ENCODE data around the gene SYMPK.

Gene SYMPK

DNA sequence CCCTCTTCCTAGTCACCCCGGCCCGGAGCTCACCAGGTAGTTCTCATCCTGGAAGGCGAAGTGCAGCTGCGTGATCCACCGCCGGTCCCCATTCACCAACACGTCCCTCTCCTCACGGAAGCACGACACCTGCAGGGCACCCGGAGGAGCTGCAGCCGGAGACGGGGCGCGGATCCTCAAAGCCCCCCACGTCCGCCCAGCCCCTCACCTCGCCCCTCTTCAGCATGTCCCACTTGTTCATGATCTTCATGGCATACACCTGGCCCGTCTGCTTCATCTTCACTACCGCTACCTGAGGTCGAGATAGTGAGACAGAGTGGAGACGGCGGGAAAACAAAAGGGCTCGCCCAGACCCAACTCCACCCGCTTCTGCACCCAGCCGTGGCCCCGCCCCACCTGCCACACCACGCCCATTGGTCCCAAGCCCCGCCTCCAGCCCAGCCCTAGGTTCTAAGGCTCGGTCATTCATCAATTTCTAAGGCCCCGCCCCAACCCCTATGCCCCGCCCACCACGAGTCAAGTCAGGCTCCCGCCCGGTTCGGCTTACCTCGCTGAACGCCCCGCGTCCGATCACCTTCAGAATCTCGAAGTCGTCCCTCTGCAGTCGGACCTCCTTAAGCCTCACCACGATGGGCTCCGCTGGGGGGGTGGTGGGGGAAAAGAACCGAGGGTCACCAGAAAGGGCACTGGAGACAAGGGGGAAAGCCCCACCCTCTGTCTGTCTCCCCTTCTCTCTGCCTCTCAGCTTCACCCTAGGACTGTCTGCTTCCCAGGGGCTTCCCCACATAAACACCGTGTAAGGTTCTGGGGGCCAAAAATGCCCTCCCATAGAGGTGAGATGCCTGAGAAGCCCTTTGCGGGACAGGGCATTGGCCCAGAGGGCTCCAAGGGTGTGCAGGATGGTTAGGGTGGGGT, 83.5 kb downstream of the SYMPK start:
- Histone ChIP-seq H3K9ac (ENCODE audit: low read depth, low read length) (peak overlapping the region; percentile 65), H3K36me3 (ENCODE audit: control insufficient read depth, insufficient read depth, low read length) (peaks cover 14% of the 10 kb centered on the region), H3K4me1 (ENCODE audit: control insufficient read depth, insufficient read depth, low read length) (peaks cover 8% of the 10 kb centered on the region), H3K27me3 (ENCODE audit: control insufficient read depth, insufficient read depth, low read length) (peaks cover 9% of the 10 kb centered on the region), H3K9me3 (ENCODE audit: control insufficient read depth, insufficient read depth, low read length) (no peaks in the 10 kb centered on the region), H3K4me3 (ENCODE audit: low read depth, low read length) (peak overlapping the region; percentile 71)

GRCh38 chr19:45778010-45778661, 84.8 kb downstream of the SYMPK start:
- no peaks in the 10 kb centered on the region for H3K9me3 ChIP-seq (ENCODE audit: control insufficient read depth, insufficient read depth, low read length)
- peaks cover 14% of the 10 kb centered on the region for H3K36me3 ChIP-seq (ENCODE audit: control insufficient read depth, insufficient read depth, low read length)
- no peak overlapping the region for H3K9ac ChIP-seq (ENCODE audit: low read depth, low read length)
- no peak overlapping the region for H3K4me3 ChIP-seq (ENCODE audit: low read depth, low read length)
- peaks cover 9% of the 10 kb centered on the region for H3K27me3 ChIP-seq (ENCODE audit: control insufficient read depth, insufficient read depth, low read length)
- peaks cover 8% of the 10 kb centered on the region for H3K4me1 ChIP-seq (ENCODE audit: control insufficient read depth, insufficient read depth, low read length)

- Histone ChIP-seq H3K36me3 (ENCODE audit: control insufficient read depth, insufficient read depth, low read length) (peaks cover 14% of the 10 kb centered on the region), H3K4me1 (ENCODE audit: control insufficient read depth, insufficient read depth, low read length) (peaks cover 8% of the 10 kb centered on the region), H3K9ac (ENCODE audit: low read depth, low read length) (no peak overlapping the region), H3K4me3 (ENCODE audit: low read depth, low read length) (no peak overlapping the region), H3K27me3 (ENCODE audit: control insufficient read depth, insufficient read depth, low read length) (peaks cover 9% of the 10 kb centered on the region), H3K9me3 (ENCODE audit: control insufficient read depth, insufficient read depth, low read length) (no peaks in the 10 kb centered on the region)
These were observed 85.5 kb downstream of the SYMPK start for GRCh38 chr19:45777395-45777961.

- H3K4me1 ChIP-seq (ENCODE audit: control insufficient read depth, insufficient read depth, low read length) = peaks cover 1% of the 10 kb centered on the region
These were observed 88.2 kb downstream of the SYMPK start for GRCh38 chr19:45774765-45775164.

DNA sequence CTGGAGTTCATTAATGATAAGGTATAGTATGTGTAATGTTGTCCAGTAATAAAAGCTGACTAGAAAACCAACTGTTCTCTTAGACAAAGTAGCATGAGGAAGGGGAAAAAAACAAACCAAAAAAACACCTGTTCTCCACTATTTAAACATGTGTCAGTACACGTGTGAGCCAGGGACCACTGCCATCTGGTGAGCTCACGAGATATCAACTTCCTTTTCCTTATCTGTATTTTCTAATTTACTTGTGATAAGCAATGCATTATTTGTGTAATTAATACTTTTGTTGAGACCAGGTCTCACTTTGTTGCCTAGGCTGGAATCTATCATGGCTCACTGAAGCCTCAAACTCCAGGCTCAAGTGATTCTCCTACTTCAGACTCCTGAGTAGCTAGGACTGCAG, 89.6 kb downstream of the SYMPK start:
- Histone ChIP-seq H3K9ac (ENCODE audit: low read depth, low read length) (no peak overlapping the region), H3K27me3 (ENCODE audit: control insufficient read depth, insufficient read depth, low read length) (no peaks in the 10 kb centered on the region), H3K4me3 (ENCODE audit: low read depth, low read length) (no peak overlapping the region), H3K9me3 (ENCODE audit: control insufficient read depth, insufficient read depth, low read length) (no peaks in the 10 kb centered on the region), H3K4me1 (ENCODE audit: control insufficient read depth, insufficient read depth, low read length) (no peaks in the 10 kb centered on the region), H3K36me3 (ENCODE audit: control insufficient read depth, insufficient read depth, low read length) (peaks cover 14% of the 10 kb centered on the region)

More at GRCh38 chr19:45774765-45775164, 88.2 kb downstream of the SYMPK start:
- peaks cover 14% of the 10 kb centered on the region for H3K36me3 ChIP-seq (ENCODE audit: control insufficient read depth, insufficient read depth, low read length)
- H3K27me3 ChIP-seq (ENCODE audit: control insufficient read depth, insufficient read depth, low read length) = no peaks in the 10 kb centered on the region
- no peak overlapping the region for H3K4me3 ChIP-seq (ENCODE audit: low read depth, low read length)
- no peaks in the 10 kb centered on the region for H3K9me3 ChIP-seq (ENCODE audit: control insufficient read depth, insufficient read depth, low read length)
- H3K9ac ChIP-seq (ENCODE audit: low read depth, low read length) = no peak overlapping the region

- Histone ChIP-seq H3K27me3 (ENCODE audit: control insufficient read depth, insufficient read depth, low read length) (no peaks in the 10 kb centered on the region), H3K4me1 (ENCODE audit: control insufficient read depth, insufficient read depth, low read length) (no peaks in the 10 kb centered on the region), H3K9me3 (ENCODE audit: control insufficient read depth, insufficient read depth, low read length) (no peaks in the 10 kb centered on the region), H3K36me3 (ENCODE audit: control insufficient read depth, insufficient read depth, low read length) (peaks cover 12% of the 10 kb centered on the region), H3K9ac (ENCODE audit: low read depth, low read length) (no peak overlapping the region), H3K4me3 (ENCODE audit: low read depth, low read length) (no peak overlapping the region)
These were observed 90.0 kb downstream of the SYMPK start for GRCh38 chr19:45772912-45773311.

GRCh38 chr19:45772130-45772840, 90.7 kb downstream of the SYMPK start:
- H3K9me3 ChIP-seq (ENCODE audit: control insufficient read depth, insufficient read depth, low read length) = no peaks in the 10 kb centered on the region
- no peak overlapping the region for H3K4me3 ChIP-seq (ENCODE audit: low read depth, low read length)
- peaks cover 5% of the 10 kb centered on the region for H3K36me3 ChIP-seq (ENCODE audit: control insufficient read depth, insufficient read depth, low read length)
- no peaks in the 10 kb centered on the region for H3K27me3 ChIP-seq (ENCODE audit: control insufficient read depth, insufficient read depth, low read length)
- no peak overlapping the region for H3K9ac ChIP-seq (ENCODE audit: low read depth, low read length)
- H3K4me1 ChIP-seq (ENCODE audit: control insufficient read depth, insufficient read depth, low read length) = no peaks in the 10 kb centered on the region

DNA sequence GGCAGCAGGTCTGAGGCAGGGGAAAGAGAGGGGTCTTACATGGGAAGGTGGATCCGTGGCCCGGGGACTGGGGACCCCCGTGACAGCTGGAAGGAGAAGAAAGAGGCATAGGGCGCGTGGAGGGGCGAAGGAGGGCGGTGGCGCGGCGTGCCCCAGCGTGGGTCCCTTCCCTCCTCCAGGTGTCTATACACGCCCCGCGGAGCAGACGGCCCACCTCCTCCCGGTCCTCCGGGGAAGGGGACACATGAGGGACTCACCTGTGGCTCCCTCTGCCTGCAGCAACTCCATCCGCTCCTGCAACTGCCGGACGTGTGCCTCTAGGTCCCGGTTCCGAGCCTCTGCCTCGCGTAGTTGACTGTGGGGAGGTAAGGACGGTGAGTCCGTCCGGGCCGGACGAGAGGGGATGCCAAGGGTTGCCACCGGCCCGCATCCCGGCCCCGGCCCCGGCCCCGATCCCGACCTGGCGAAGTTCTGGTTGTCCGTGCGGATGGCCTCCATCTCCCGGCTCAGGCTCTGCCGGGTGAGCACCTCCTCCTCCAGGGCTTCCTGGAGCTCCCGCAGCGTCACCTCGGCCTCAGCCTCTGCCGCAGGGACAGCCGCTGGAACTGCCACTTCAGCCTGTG, 91.5 kb downstream of the SYMPK start:
- H3K4me1 ChIP-seq (ENCODE audit: control insufficient read depth, insufficient read depth, low read length) = no peaks in the 10 kb centered on the region
- no peaks in the 10 kb centered on the region for H3K36me3 ChIP-seq (ENCODE audit: control insufficient read depth, insufficient read depth, low read length)
- H3K27me3 ChIP-seq (ENCODE audit: control insufficient read depth, insufficient read depth, low read length) = no peaks in the 10 kb centered on the region
- H3K4me3 ChIP-seq (ENCODE audit: low read depth, low read length) = peak overlapping the region; percentile 73
- no peak overlapping the region for H3K9ac ChIP-seq (ENCODE audit: low read depth, low read length)
- H3K9me3 ChIP-seq (ENCODE audit: control insufficient read depth, insufficient read depth, low read length) = no peaks in the 10 kb centered on the region

DNA sequence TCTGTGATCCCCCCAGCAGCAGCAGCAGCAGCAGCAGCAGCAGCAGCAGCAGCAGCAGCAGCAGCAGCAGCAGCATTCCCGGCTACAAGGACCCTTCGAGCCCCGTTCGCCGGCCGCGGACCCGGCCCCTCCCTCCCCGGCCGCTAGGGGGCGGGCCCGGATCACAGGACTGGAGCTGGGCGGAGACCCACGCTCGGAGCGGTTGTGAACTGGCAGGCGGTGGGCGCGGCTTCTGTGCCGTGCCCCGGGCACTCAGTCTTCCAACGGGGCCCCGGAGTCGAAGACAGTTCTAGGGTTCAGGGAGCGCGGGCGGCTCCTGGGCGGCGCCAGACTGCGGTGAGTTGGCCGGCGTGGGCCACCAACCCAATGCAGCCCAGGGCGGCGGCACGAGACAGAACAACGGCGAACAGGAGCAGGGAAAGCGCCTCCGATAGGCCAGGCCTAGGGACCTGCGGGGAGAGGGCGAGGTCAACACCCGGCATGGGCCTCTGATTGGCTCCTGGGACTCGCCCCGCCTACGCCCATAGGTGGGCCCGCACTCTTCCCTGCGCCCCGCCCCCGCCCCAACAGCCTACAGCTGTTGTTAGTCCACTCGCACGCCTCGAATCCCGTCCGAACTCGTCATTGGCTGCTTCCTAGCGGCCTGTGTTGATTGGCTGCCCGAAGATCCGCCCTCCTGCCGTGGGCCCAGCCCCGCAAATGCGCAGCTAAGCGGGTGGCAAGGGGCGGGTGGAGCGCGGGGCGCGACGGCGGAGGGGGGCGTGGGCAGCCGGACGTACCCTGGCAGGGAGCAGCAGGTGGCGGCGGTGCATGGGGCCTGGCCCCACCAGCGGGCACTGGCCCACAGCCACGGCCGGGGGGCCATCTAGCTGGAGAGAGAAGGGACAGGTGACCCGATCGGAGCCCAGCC, 92.5 kb downstream of the SYMPK start:
- H3K9me3 ChIP-seq (ENCODE audit: control insufficient read depth, insufficient read depth, low read length) = no peaks in the 10 kb centered on the region
- H3K9ac ChIP-seq (ENCODE audit: low read depth, low read length) = peak overlapping the region; percentile 76
- H3K4me3 ChIP-seq (ENCODE audit: low read depth, low read length) = peak overlapping the region; percentile 84
- H3K4me1 ChIP-seq (ENCODE audit: control insufficient read depth, insufficient read depth, low read length) = no peaks in the 10 kb centered on the region
- H3K27me3 ChIP-seq (ENCODE audit: control insufficient read depth, insufficient read depth, low read length) = no peaks in the 10 kb centered on the region
- peaks cover 1% of the 10 kb centered on the region for H3K36me3 ChIP-seq (ENCODE audit: control insufficient read depth, insufficient read depth, low read length)

DNA sequence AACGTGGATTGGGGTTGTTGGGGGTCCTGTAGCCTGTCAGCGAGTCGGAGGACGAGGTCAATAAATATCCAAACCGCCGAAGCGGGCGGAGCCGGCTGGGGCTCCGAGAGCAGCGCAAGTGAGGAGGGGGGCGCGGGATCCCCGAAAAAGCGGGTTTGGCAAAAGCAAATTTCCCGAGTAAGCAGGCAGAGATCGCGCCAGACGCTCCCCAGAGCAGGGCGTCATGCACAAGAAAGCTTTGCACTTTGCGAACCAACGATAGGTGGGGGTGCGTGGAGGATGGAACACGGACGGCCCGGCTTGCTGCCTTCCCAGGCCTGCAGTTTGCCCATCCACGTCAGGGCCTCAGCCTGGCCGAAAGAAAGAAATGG, 93.1 kb downstream of the SYMPK start:
- Histone ChIP-seq H3K4me1 (ENCODE audit: control insufficient read depth, insufficient read depth, low read length) (no peaks in the 10 kb centered on the region), H3K9me3 (ENCODE audit: control insufficient read depth, insufficient read depth, low read length) (no peaks in the 10 kb centered on the region), H3K27me3 (ENCODE audit: control insufficient read depth, insufficient read depth, low read length) (no peaks in the 10 kb centered on the region), H3K4me3 (ENCODE audit: low read depth, low read length) (peak overlapping the region; percentile 84), H3K9ac (ENCODE audit: low read depth, low read length) (peak overlapping the region; percentile 76), H3K36me3 (ENCODE audit: control insufficient read depth, insufficient read depth, low read length) (peaks cover 3% of the 10 kb centered on the region)
